Glutamatergic neuron (in vitro differentiated cells): ENCODE measurements around the gene KIF6. TPM values are rescaled to one million over a fixed set of nuclear protein-coding genes. Genes with fewer than 3 reads are reported as not detected.

Source experiments
- DNase-seq: peaks from one replicate; pipeline ENCODE4 v3.0.0; 2022
- H3K27ac Mint-ChIP-seq: one replicate; pipeline ENCODE4 v1.8.0; 2020; ENCODE audit warnings: mild to moderate bottlenecking, mixed read lengths, inconsistent platforms; ENCODE audit not compliant: unreplicated experiment
- H3K27me3 Mint-ChIP-seq: one replicate; pipeline ENCODE4 v1.8.0; 2020; ENCODE audit warnings: mild to moderate bottlenecking, moderate library complexity, mixed read lengths, inconsistent platforms; ENCODE audit not compliant: unreplicated experiment
- H3K36me3 Mint-ChIP-seq: one replicate; pipeline ENCODE4 v1.8.0; 2020; ENCODE audit warnings: mild to moderate bottlenecking, mixed read lengths, inconsistent platforms; ENCODE audit not compliant: unreplicated experiment
- H3K4me1 Mint-ChIP-seq: one replicate; pipeline ENCODE4 v1.8.0; 2020; ENCODE audit warnings: mild to moderate bottlenecking, low read depth, mixed read lengths, inconsistent platforms; ENCODE audit not compliant: unreplicated experiment
- H3K4me3 Mint-ChIP-seq: one replicate; pipeline ENCODE4 v1.8.0; 2020; ENCODE audit warnings: mild to moderate bottlenecking, mixed read lengths, inconsistent platforms; ENCODE audit not compliant: unreplicated experiment
- H3K9me3 Mint-ChIP-seq: one replicate; pipeline ENCODE4 v1.8.0; 2020; ENCODE audit warnings: mild to moderate bottlenecking, moderate library complexity, mixed read lengths, inconsistent platforms; ENCODE audit not compliant: unreplicated experiment
- total RNA-seq: library from RNA; stranded (reverse); fragmentation: NEBNext Ultra II Directional; extraction: Animal tissue kit (Norgen Biotek cat#: 25700); gene quantifications from one replicate; pipeline ENCODE4 v1.2.1, GENCODE V29; 2021; ENCODE audit not compliant: unreplicated experiment
- TF ChIP-seq, protein P1 (sequence below): fragments of 200-600 bp; sonication (generic); IDR thresholded peaks from one replicate; pipeline ENCODE4 v1.5.0; 2021; ENCODE audit not compliant: partially characterized antibody, unreplicated experiment

The KIF6 gene
- total RNA-seq, 1 donor from 2014 or later, result 1.1 TPM

DNA sequence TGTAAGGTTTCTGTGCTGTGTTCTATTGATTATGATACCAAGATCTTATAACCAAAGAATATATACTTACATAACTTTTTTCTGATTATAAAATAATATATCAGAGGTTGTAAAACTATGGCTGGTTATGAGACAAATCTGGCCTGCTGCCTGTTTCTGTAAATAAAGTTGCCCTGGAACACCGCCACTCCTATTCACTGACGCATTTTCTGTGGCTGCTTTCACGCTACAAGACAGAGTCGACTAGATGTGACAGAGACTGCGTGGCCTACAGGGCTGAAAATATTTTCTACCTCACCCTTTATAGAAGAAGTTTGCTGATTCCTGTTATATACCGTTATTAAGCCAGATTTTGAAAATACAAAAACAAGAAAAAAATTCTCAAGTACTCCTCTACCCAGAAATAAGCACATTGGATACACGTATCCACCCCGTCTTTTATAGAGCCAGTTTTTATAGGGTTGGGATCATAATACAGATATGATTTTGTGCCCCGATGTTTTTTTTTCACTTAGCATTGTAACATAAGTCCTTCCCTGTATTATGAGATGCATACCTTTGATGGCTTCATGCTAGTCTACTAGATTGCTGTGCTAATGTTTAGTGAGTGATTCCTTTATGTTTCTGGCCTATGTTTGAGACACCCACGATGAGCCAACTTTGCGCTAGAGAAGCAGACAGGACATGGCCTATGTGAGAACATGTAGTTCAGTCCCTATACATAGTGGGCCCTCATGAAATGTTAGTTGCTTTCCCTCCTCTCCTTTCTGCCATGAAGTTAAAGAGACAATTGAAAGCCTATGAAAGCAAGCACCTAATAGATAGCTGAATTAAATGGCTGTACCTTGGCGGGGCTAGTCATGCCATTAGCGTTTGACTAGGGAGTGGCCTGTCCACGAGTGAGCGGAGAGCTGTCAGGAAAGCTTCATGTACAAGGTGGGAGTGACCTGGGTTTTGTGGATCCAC is 304.6 kb downstream of the KIF6 start:
- Mint-ChIP-seq H3K27ac (no peak overlapping the region), H3K9me3 (no peaks in the 10 kb centered on the region), H3K4me3 (no peak overlapping the region), H3K36me3 (no peaks in the 10 kb centered on the region), H3K4me1 (peaks cover 3% of the 10 kb centered on the region), H3K27me3 (no peaks in the 10 kb centered on the region)
- no peak for DNase-seq
- TF ChIP-seq, protein P1, sequence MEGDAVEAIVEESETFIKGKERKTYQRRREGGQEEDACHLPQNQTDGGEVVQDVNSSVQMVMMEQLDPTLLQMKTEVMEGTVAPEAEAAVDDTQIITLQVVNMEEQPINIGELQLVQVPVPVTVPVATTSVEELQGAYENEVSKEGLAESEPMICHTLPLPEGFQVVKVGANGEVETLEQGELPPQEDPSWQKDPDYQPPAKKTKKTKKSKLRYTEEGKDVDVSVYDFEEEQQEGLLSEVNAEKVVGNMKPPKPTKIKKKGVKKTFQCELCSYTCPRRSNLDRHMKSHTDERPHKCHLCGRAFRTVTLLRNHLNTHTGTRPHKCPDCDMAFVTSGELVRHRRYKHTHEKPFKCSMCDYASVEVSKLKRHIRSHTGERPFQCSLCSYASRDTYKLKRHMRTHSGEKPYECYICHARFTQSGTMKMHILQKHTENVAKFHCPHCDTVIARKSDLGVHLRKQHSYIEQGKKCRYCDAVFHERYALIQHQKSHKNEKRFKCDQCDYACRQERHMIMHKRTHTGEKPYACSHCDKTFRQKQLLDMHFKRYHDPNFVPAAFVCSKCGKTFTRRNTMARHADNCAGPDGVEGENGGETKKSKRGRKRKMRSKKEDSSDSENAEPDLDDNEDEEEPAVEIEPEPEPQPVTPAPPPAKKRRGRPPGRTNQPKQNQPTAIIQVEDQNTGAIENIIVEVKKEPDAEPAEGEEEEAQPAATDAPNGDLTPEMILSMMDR, result no peak

DNA sequence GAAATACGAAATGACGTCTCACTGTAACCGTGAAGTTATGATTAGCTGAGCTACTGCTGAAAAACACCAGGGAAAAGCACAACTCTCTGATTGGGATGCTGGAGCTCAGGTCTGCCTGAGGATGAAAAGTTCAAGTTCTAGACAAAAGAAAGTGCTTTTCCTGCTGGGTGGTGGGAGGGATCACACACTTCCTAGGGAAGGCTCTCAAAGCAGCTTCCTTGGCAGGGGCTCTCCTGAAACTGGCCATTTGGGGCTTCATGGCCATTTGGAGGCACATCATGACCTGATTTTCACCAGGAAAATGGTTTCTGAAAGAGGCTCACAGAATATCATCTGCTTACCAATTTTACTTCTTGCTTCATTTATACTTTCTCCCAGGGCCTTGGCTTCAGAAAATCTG is 305.6 kb downstream of the KIF6 start:
- no peaks in the 10 kb centered on the region for H3K9me3 Mint-ChIP-seq
- H3K27ac Mint-ChIP-seq, result no peak overlapping the region
- DNase-seq, result no peak

DNA sequence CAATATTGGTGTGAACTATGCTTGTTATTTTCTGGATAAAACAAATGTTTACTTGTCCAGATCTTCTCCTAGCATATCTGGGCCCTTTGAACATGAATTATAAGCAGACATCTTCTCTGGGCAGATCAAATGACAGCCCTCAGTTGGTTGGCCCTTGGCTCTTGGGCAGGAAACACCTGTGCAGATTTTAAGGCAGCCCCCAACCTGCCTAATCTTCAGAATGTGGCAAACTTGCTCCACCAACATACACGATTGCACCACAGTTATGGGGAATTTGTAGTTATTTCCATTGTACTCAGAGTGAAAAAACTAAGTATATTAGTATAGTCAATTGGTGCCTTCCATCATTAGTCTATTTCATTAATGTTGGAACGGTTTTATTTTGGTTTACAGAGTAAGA is 307.8 kb downstream of the KIF6 start:
- TF ChIP-seq, protein P1, result no peak
- Mint-ChIP-seq H3K9me3 (no peaks in the 10 kb centered on the region), H3K4me1 (peaks cover 3% of the 10 kb centered on the region), H3K27ac (no peak overlapping the region), H3K4me3 (no peak overlapping the region), H3K27me3 (no peaks in the 10 kb centered on the region), H3K36me3 (no peaks in the 10 kb centered on the region)
- DNase-seq, result no peak

More for the DNA sequence above, 305.6 kb downstream of the KIF6 start:
- H3K4me3 Mint-ChIP-seq, result no peak overlapping the region
- H3K27me3 Mint-ChIP-seq, result no peaks in the 10 kb centered on the region
- TF ChIP-seq, protein P1, result no peak
- H3K4me1 Mint-ChIP-seq, result peaks cover 3% of the 10 kb centered on the region
- H3K36me3 Mint-ChIP-seq, result no peaks in the 10 kb centered on the region

- no peaks in the 10 kb centered on the region for H3K27me3 Mint-ChIP-seq
- TF ChIP-seq, protein P1, result no peak
- no peak for DNase-seq
- H3K4me1 Mint-ChIP-seq, result peaks cover 3% of the 10 kb centered on the region
- no peak overlapping the region for H3K27ac Mint-ChIP-seq
- no peak overlapping the region for H3K4me3 Mint-ChIP-seq
- no peaks in the 10 kb centered on the region for H3K9me3 Mint-ChIP-seq
- H3K36me3 Mint-ChIP-seq, result no peaks in the 10 kb centered on the region
These were observed 308.5 kb downstream of the KIF6 start for GRCh38 chr6:39416728-39417127.

DNA sequence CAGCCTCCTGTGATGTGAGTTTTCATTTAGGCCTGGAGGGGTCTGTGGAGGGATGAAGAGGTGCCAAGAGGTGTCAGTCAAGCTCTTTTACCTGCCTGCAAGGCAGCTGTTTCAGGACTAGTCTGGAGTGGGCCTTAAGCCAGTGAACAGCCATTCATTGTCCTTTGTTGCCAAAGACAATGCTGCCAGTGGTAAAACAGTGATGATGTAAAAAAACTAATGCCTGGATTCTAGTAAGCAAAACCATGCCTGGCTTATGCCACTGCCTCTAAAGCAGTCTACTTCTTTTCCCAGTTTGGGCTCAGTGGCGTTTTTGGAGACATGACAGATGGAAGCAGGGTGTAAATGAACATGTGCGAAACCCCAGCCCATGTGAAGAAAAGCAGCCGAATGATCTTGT is 309.2 kb downstream of the KIF6 start:
- Mint-ChIP-seq H3K9me3 (no peaks in the 10 kb centered on the region), H3K27ac (no peak overlapping the region), H3K27me3 (no peaks in the 10 kb centered on the region), H3K4me3 (no peak overlapping the region), H3K4me1 (peaks cover 3% of the 10 kb centered on the region), H3K36me3 (no peaks in the 10 kb centered on the region)
- DNase-seq, result no peak
- TF ChIP-seq, protein P1, result no peak
